HG02642 (cell line): ENCODE measurements around the gene YES1.
"Not testable (repeated sequence)": the region's sequence is repeated elsewhere in the genome, so short reads cannot be mapped to it uniquely, and the experiment has no call there.

ENCODE experiments used
- ATAC-seq: cut with Tn5 transposase; IDR thresholded peaks from one replicate; pipeline ENCODE4 v1.9.1; 2021; ENCODE audit warnings: mild to moderate bottlenecking; ENCODE audit not compliant: unreplicated experiment, poor library complexity

The YES1 gene

GRCh38 chr18:795383-795782 is 16.7 kb downstream of the YES1 start:
- ATAC-seq: not testable (repeated sequence)

- ATAC-seq: no peak
These were observed 22.6 kb downstream of the YES1 start for GRCh38 chr18:789397-789796.

GRCh38 chr18:785242-785641 is 26.8 kb downstream of the YES1 start:
- ATAC-seq: no peak

- ATAC-seq: no peak
These were observed 27.4 kb downstream of the YES1 start for GRCh38 chr18:784470-785172.

DNA sequence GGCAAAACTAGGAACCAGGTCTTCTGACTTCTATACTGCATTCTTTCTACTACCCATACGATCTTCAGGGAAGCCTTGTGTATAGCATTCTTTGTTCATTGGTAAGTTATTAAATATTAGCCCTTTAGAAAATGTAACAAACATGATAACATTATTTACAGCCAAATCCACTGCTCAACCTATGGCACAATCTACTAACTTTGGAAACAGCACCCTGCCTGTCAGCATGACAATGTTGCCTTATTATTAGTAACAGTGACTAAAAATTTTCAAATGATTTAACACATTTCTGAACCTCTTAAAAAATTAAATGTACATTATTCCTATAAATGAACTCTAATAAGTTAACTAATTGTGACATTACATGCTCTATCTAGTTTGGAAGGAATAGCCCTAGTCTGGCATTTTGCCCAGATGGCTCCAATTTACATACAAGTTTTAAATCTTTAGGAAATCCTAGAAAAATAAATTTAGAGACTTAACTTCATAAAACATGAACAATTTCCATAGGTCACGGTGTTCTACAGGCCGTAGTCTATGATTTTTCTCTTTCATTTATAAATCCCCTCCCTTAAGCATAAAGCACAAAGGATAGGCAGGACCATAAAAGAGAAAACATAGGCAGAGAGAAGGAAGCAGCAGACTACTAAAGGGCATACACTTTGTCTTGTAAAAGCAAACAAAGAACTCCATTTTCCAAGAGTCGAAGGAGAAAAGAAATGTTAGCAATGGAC is 33.7 kb downstream of the YES1 start:
- no peak for ATAC-seq

GRCh38 chr18:777021-777420 is 35.0 kb downstream of the YES1 start:
- ATAC-seq: no peak

GRCh38 chr18:776044-776443 is 36.0 kb downstream of the YES1 start:
- not testable (repeated sequence) for ATAC-seq

DNA sequence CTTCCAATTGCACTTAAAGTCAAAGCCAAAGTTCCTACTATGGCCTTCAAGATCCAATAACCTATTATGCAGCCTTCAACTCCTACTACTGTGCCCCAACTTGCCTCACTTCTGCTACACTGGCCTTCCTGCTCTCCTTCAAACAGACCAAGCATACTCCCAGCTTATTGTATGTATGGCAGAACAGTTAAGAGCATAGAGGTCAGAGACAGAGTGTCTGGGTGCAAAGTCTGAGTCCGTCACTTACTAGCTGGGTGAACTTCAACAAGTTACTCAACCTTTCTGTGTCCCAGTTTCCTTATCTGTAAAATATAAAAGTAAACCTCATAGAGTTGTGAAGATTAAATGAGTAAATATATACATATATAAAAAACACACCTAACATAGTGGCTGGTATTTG is 37.2 kb downstream of the YES1 start:
- no peak for ATAC-seq

DNA sequence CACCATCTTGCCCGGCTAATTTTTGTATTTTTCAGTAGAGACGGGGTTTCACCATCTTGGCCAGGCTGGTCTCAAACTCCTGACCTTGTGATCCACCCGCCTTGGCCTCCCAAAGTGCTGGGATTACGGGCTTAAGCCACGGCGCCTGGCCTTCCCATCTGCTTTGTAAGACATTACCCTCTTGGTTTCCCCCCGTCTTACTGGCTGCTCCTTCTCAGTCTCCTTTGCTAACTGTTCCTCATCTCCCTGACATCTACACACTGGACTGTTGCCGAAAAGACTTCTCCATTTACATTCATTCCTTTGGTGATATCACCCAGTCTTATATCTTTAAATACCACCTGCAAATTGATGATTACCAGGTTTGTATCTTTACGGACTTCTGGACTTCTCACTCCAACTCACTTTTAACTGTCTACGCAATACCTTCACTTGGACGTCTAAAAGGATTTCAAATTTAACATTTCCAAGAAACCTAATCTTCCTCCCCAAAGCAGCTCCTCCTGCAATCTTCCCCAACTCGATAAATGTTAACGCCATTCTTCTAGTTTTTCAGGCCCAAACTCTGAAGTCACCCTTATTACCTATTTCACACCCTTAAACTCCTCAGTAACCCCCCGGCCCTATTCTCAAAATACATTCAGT is 37.9 kb downstream of the YES1 start:
- no peak for ATAC-seq

DNA sequence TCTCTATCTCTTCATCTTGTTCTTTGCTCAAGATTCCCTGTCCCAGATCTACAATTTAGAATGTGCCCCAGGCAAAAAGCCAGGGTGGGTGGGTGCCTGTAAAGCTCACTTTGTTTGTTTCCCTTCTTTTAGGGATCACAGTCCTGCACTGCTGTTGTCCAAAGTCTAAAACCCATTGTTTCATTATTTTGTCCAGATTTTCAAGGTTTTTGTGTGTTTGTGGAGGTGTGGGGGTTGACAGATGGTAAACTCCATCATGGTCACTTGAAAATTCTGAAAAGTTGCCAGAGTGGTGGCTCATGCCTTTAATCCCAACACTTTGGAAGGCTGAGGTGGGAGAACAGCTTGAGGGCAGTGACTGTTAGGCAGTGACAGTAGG is 41.5 kb downstream of the YES1 start:
- ATAC-seq: no peak

DNA sequence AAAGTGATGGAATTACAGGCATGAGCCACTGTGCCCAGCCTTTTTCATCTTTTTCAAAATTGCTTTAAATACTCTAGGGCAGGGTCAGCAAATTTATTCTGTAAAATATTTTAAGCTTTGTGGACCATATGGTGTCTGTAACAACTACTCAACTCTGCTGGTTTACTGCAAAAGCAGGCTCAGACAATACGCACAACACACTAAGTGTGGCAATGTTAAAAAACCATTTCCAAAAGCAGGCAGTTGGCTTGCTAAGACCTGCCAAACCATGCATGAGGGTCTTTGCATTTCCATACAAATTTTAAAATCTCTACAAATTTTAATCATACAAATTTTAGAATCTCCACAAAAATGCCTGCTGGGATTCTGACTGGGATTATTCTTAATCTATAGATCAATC is 44.1 kb downstream of the YES1 start:
- no peak for ATAC-seq

- ATAC-seq: no peak
These were observed 44.8 kb downstream of the YES1 start for GRCh38 chr18:767084-767882.

GRCh38 chr18:766550-766860 is 45.5 kb downstream of the YES1 start:
- ATAC-seq: no peak

DNA sequence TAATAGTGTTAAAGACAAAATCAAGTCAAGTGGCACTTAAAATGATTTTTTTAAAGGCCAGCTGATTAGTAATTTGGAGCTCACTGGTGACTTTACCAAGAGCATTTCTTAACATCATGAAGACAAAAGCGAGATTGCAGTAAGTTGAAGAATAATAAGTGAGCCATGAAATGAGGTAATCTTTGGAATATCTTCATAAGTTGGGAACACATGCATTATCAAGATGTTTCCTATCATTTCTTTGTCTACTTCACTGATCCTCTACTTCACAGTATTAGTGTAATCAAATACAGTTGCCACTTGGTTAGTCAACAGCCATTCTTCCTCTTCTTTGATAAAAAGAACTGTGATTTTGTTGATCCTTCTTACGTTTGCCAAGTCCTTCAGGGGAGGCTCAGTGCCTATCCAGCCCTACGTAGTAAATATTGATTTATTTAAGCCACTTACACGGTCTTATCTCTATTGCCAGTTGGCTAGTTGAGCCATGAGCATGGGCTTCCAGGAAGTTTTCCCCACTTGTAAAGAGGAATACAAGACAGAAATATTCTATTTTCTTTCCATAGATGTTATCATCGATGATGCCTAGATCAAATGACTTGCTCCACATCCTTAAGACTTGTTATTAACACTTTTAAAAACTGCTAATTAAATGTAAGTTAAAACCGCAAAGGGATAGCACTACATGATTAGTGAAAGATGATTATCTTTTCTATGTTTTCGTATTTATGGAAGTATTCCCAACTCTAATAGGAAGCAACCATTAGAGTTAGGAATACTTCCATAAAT is 46.1 kb downstream of the YES1 start:
- ATAC-seq: no peak

- ATAC-seq: not testable (repeated sequence)
These were observed 52.2 kb downstream of the YES1 start for GRCh38 chr18:759864-760263.

DNA sequence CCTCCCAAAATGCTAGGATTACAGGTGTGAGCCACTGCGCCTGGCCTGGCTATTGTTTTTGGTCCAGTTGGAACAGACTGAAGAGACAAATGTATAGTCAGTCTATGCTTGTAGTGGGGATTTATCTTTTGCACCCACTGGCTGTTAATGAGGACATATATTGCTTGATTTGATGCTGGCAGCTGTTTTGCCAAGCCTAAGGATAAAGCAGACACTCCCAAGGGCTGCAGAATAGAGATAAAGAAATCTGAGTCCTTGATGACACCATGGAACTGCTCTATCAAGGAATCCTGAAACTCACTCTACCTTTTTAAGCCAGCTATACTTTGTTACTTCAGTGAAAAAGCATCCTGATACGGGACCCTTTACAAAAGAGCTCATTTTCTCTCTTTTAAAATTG is 56.5 kb downstream of the YES1 start:
- no peak for ATAC-seq

DNA sequence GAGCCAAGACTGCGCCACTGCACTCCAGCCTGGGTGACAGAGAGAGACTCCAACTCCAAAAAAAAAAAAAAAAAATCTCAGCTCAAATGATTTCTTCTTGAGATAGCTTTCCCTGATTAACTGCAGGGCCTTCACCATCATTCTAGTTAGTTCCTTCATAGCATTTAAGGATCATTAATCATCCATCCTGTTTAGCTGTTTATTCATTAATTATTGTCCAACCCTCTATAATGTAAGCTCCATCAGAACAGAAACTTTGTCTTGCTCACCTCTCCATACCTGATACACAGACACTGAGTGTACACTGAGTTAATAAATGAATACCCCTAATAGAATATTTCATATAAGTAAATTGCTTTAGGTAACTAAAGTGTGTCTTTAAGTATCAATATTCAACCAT is 57.4 kb downstream of the YES1 start:
- ATAC-seq: no peak

DNA sequence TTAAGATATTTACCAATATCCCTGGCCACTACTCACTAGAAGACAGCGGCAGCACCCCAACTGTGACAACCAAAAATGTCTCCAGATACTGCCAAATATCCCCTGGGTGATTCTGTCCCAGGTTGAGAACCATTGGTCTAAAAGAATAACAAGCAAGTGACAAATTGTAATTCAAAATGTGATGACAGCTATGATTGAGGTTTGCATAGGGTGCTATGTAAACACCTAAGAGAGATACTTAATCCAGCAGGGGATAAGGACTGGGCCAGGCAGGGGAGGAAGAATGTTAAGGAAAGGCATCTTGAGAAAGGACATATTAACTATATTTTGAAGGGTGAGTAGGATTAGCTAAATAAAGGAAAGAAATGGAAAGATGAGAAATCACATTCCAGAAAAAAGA is 61.6 kb downstream of the YES1 start:
- ATAC-seq: no peak

DNA sequence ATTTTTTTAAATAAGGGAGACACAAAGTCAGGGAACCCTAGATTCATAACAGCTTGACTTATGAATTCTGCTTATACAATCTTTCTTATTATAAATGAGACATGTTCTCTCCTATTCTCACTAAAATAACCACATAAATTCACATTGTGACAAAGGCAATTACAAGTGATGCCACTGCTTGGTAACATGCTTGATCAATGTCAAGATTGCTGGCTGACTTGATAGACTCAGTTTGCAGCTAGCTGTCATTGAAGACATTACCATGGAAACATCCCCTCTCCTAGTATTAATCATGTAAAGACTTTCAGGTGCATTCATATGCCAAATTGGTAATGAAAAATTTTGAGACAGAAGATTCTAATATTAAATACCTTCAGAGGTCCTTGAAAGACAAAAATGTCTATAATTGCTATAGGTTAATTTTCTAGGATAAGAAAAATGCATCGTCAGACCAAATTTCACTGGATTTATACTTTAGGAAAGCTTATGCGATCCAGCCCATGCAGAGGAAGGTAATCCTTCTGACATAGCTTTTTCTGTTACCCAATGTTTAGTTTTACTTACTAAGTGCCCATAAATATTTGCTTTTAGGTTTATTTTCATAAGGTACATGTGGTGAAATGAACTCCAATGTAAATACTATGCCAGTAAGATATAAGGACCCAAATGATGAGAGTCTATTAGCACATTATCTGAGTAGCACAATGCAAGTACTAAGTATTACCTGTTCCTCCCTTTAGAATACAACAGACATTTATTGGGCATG is 67.0 kb downstream of the YES1 start:
- no peak for ATAC-seq
